Ishikawa (cell line): ENCODE results near the gene SEMA3G.

Source experiments
- CEBPB ChIP-seq: IDR thresholded peaks from 2 replicates; pipeline ENCODE4 v1.6.1; 2012
- EGR1 ChIP-seq: IDR thresholded peaks from 2 replicates; pipeline ENCODE4 v1.6.1; 2012
- NFIC ChIP-seq: IDR thresholded peaks from 2 replicates; pipeline ENCODE4 v1.6.1; 2012
- RAD21 ChIP-seq: IDR thresholded peaks from 2 replicates; pipeline ENCODE4 v1.6.1; 2012; ENCODE audit warnings: low read depth
- REST ChIP-seq: IDR thresholded peaks from 2 replicates; pipeline ENCODE4 v1.6.1; 2012; ENCODE audit warnings: low read depth, mild to moderate bottlenecking
- TAF1 ChIP-seq: IDR thresholded peaks from 2 replicates; pipeline ENCODE4 v1.6.1; 2012; ENCODE audit warnings: low read depth, mild to moderate bottlenecking
- TCF12 ChIP-seq: IDR thresholded peaks from 2 replicates; pipeline ENCODE4 v1.6.1; 2012; ENCODE audit warnings: low read depth
- TEAD4 ChIP-seq: IDR thresholded peaks from 2 replicates; pipeline ENCODE4 v1.6.1; 2012
- USF1 ChIP-seq: IDR thresholded peaks from 2 replicates; pipeline ENCODE4 v1.6.1; 2012
- YY1 ChIP-seq: IDR thresholded peaks from 2 replicates; pipeline ENCODE4 v1.6.1; 2012; ENCODE audit warnings: low read depth
- ZBTB7A ChIP-seq: IDR thresholded peaks from 2 replicates; pipeline ENCODE4 v1.6.1; 2012; ENCODE audit warnings: low read depth

GRCh38 chr3:52494445-52494844 lies 49.5 kb upstream of the SEMA3G start:
- TF ChIP-seq EGR1 (no peak), TAF1 (no peak), RAD21 (no peak), YY1 (no peak), TEAD4 (no peak), USF1 (no peak), CEBPB (no peak), REST (no peak), ZBTB7A (no peak), NFIC (no peak), TCF12 (no peak)
